ENCODE measurements around the gene FBXL7.

Gene FBXL7

DNA sequence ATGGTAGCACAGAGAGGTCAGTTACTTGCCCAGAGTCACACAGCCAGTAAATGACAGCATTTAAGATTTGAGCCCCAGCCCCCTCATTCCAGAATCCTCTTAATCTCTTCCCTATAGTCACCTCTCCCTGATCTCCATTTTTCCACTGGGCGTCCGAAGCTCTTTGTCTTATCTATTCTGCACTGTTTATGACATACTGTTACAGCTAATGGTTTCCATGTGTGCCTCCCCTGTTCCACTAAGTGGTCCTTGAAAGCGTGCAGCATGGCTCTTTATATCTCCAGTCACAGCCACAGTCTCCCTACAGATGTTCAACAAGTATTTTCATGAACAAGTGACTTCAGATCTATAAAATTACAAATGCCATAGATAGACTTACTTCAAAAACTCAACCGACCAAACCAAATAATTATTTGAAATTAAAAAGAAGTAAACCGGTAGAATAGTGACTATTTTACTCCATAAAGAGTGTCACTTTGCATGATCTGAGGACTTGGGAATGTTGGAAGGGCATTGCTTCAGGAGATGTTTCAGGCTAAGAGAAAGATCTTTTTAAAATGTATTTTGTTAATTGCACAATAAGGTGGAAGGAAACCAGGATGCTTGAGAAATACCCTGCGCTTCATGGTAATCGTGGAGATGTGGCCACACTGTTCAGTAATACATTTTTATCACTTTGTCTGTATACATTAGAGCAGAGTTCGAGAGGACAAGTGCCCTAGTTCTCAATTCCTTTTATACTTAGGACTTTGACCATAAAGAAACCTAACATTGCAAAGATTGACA lies 237.2 kb downstream of the FBXL7 start:
- Histone ChIP-seq H3K4me3 (ENCODE audit: low read length) (no peak overlapping the region), H3K27me3 (ENCODE audit: control insufficient read depth, insufficient read depth, low read length) (no peaks in the 10 kb centered on the region), H3K9me3 (ENCODE audit: control insufficient read depth, low read length) (no peaks in the 10 kb centered on the region), H3K4me1 (ENCODE audit: control insufficient read depth, insufficient read depth, low read length) (no peaks in the 10 kb centered on the region), H3K9ac (ENCODE audit: low read length) (no peak overlapping the region), H3K36me3 (ENCODE audit: control insufficient read depth, insufficient read depth, low read length) (no peaks in the 10 kb centered on the region)

DNA sequence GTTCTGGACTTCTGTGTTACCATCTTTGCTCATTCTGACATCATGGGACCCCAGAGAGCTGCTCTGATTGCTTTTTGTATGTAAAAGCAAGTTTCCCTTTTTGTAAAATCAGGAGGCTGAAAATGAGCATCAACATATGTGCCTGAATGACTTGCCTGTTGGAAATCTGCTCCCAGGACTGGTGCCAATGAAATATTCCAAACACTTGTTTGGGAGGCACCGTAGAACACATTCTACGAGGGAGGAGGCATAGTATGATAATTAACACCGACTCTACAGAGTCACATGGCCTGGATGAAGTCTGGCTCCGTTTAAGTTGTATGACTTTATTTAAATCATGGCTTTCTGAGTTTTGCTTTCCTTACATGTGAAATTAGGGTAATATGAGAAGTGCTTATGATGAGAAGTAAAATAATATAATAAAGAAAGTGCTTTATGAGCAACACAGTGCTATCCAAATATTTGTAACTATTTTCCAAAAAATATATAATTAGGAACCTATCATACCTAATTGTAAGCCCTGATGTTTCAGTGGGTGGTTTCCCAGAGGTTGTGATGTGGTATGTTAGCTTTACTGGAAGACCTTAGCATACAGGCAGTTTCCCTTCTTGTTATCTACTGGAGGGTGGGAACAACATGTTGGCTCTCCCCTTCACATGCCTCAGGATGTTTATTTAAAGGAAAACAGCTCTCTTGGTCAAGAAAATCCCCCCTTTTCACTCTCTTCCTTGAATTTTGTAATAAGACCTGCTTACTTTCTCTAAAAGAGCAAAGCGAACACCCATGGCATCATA lies 238.1 kb downstream of the FBXL7 start:
- no peaks in the 10 kb centered on the region for H3K27me3 ChIP-seq (ENCODE audit: control insufficient read depth, insufficient read depth, low read length)
- H3K4me3 ChIP-seq (ENCODE audit: low read length) = no peak overlapping the region
- H3K9ac ChIP-seq (ENCODE audit: low read length) = no peak overlapping the region
- H3K4me1 ChIP-seq (ENCODE audit: control insufficient read depth, insufficient read depth, low read length) = no peaks in the 10 kb centered on the region
- no peaks in the 10 kb centered on the region for H3K36me3 ChIP-seq (ENCODE audit: control insufficient read depth, insufficient read depth, low read length)
- no peaks in the 10 kb centered on the region for H3K9me3 ChIP-seq (ENCODE audit: control insufficient read depth, low read length)

DNA sequence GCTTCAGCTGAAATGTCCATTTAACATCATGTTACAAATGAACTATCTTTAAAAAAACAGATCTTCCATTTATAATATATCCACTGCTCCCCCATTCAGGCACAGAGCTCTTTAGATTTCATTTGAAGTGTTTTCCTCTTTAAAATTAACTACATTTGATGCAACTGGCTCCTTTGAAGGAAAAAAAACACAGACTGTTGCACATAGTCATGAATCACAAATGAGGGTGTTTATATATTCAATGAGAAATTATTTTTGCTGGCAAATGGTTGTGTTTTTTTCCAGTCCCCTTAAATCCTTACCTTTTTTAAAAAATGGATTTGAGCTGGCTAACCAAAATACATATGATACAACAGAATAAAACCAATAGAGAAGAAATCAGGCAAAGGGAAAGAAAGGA lies 240.4 kb downstream of the FBXL7 start:
- Histone ChIP-seq H3K9ac (ENCODE audit: low read length) (no peak overlapping the region), H3K4me3 (ENCODE audit: low read length) (no peak overlapping the region), H3K9me3 (ENCODE audit: control insufficient read depth, low read length) (no peaks in the 10 kb centered on the region), H3K27me3 (ENCODE audit: control insufficient read depth, insufficient read depth, low read length) (no peaks in the 10 kb centered on the region), H3K36me3 (ENCODE audit: control insufficient read depth, insufficient read depth, low read length) (no peaks in the 10 kb centered on the region), H3K4me1 (ENCODE audit: control insufficient read depth, insufficient read depth, low read length) (no peaks in the 10 kb centered on the region)

DNA sequence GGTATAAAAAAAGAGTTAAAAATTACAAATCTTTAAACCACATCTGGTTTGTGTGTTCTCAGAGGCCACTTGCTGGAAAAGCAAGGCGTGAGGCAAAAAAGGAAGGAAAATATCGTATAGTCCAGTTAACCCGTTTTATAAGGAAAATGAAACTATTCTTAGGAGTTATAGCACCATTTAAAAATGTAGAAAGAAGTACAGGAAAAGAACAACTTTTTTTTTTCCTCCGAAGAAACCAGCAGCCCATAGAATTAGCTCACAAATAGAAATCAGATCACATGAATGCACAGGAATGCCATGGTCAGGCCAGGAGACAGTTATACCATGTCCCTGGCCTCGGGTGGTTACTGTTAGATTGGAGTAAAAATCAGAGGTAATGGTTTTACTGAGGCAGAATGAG lies 241.6 kb downstream of the FBXL7 start:
- Histone ChIP-seq H3K9ac (ENCODE audit: low read length) (no peak overlapping the region), H3K4me1 (ENCODE audit: control insufficient read depth, insufficient read depth, low read length) (no peaks in the 10 kb centered on the region), H3K36me3 (ENCODE audit: control insufficient read depth, insufficient read depth, low read length) (no peaks in the 10 kb centered on the region), H3K27me3 (ENCODE audit: control insufficient read depth, insufficient read depth, low read length) (no peaks in the 10 kb centered on the region), H3K4me3 (ENCODE audit: low read length) (no peak overlapping the region), H3K9me3 (ENCODE audit: control insufficient read depth, low read length) (no peaks in the 10 kb centered on the region)

DNA sequence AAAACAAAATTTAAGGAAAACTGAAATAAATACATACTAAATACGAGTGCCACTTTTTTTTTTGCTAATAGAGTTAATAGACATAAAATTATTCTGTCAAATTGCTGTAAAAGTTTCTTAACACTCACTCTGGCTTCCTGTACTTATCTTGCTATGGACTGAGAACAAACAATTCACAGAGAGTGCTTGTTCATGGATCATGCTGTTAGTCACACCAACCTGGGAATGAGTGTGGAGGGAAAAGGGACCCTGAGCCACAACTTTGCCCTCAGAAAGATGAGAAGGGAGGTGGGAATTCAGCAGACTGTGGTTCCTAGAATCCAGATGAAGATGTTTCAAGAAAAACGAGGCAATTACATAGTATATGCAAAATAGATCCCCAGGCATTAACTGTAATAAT lies 246.9 kb downstream of the FBXL7 start:
- Histone ChIP-seq H3K4me3 (ENCODE audit: low read length) (no peak overlapping the region), H3K9me3 (ENCODE audit: control insufficient read depth, low read length) (no peaks in the 10 kb centered on the region), H3K9ac (ENCODE audit: low read length) (no peak overlapping the region), H3K4me1 (ENCODE audit: control insufficient read depth, insufficient read depth, low read length) (no peaks in the 10 kb centered on the region), H3K36me3 (ENCODE audit: control insufficient read depth, insufficient read depth, low read length) (no peaks in the 10 kb centered on the region), H3K27me3 (ENCODE audit: control insufficient read depth, insufficient read depth, low read length) (no peaks in the 10 kb centered on the region)

DNA sequence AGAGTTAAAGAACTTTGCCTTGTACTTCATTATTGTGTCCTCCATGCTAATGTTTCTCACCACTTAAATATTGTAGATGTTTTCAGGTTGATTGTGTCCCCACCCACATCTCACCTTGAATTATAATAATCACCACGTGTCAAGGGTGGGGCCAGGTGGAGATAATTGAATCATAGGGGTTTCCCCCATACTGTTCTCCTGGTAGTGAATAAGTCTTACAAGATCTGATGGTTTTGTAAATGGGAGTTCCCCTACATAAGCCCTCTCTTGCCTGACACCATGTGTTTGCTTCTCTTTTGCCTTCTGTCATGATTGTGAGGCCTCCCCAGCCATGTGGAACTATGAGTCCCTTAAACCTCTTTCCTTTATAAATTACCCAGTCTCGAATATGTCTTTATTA lies 248.3 kb downstream of the FBXL7 start:
- no peaks in the 10 kb centered on the region for H3K9me3 ChIP-seq (ENCODE audit: control insufficient read depth, low read length)
- no peaks in the 10 kb centered on the region for H3K27me3 ChIP-seq (ENCODE audit: control insufficient read depth, insufficient read depth, low read length)
- no peaks in the 10 kb centered on the region for H3K36me3 ChIP-seq (ENCODE audit: control insufficient read depth, insufficient read depth, low read length)
- no peak overlapping the region for H3K9ac ChIP-seq (ENCODE audit: low read length)
- H3K4me3 ChIP-seq (ENCODE audit: low read length) = no peak overlapping the region
- H3K4me1 ChIP-seq (ENCODE audit: control insufficient read depth, insufficient read depth, low read length) = no peaks in the 10 kb centered on the region

DNA sequence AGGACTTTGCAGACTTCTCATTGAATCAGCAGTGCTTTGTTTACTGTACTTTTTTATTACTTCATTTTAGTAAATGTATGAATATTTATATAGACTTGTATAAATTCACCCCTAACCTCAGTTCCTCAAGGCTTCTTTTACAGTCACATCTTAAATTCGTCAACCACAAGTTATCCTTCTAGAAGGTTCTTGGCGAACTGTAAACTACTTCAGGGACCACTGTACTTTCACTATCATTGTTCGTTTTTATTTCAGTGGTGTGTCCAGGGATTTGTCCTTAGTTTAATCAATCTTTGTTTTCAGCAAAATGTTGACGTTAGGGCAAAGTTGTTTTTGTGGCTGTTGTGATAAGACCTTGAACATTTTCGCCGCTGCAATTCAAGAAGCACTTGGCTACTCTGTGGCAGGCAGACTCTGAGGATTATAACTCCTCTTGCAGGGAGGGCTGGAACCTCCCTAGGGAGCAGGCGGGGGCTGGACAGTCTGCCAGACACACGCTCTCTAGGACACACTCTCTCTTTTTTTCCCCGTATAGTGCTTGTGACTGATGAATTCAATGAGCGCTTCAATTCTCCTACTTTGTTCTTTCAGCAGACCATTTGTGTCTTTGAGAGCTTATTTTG lies 252.8 kb downstream of the FBXL7 start:
- no peak overlapping the region for H3K9ac ChIP-seq (ENCODE audit: low read length)
- H3K4me3 ChIP-seq (ENCODE audit: low read length) = no peak overlapping the region

DNA sequence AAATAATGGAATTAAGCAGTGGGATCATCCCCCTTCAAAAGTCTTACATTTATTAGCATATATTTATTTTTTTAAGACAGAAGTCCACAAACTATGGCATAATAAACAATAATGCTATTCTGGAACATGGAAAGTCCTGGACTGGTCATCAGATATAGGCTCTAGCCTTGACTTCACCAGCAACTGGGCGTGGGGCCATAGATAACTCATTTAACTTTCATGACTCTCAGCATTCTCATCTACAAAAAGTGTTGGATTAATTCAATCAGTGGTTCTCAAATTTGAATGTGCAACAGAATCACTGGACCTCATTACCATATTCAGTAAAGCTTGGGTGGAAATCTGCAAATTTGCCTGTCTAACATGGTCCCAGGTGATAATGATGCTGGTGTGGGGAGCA lies 253.8 kb downstream of the FBXL7 start:
- Histone ChIP-seq H3K9ac (ENCODE audit: low read length) (no peak overlapping the region), H3K9me3 (ENCODE audit: control insufficient read depth, low read length) (no peaks in the 10 kb centered on the region), H3K4me1 (ENCODE audit: control insufficient read depth, insufficient read depth, low read length) (no peaks in the 10 kb centered on the region), H3K4me3 (ENCODE audit: low read length) (no peak overlapping the region), H3K36me3 (ENCODE audit: control insufficient read depth, insufficient read depth, low read length) (no peaks in the 10 kb centered on the region), H3K27me3 (ENCODE audit: control insufficient read depth, insufficient read depth, low read length) (no peaks in the 10 kb centered on the region)

More for the DNA sequence above, 252.8 kb downstream of the FBXL7 start:
- Histone ChIP-seq H3K27me3 (ENCODE audit: control insufficient read depth, insufficient read depth, low read length) (no peaks in the 10 kb centered on the region), H3K36me3 (ENCODE audit: control insufficient read depth, insufficient read depth, low read length) (no peaks in the 10 kb centered on the region), H3K9me3 (ENCODE audit: control insufficient read depth, low read length) (no peaks in the 10 kb centered on the region), H3K4me1 (ENCODE audit: control insufficient read depth, insufficient read depth, low read length) (no peaks in the 10 kb centered on the region)

DNA sequence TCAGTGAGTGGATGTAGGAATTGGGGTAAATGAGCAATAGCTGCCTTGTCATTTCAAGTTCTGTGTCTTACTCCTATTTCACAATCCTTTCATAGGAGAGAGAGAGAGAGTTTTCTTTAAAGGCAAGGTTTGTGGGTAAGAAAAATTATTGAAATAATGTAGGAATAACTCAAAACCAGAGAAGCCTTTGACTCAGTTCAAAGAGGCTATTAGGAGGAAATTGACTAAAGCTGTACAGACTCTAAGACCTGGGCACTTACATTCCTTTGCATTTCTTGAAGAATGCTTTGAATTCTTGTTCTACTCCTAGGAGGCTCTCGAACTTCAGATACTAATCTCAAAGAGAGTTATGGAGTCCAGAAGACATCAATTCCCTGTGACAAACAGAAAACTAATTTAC lies 257.1 kb downstream of the FBXL7 start:
- H3K9me3 ChIP-seq (ENCODE audit: control insufficient read depth, low read length) = no peaks in the 10 kb centered on the region

DNA sequence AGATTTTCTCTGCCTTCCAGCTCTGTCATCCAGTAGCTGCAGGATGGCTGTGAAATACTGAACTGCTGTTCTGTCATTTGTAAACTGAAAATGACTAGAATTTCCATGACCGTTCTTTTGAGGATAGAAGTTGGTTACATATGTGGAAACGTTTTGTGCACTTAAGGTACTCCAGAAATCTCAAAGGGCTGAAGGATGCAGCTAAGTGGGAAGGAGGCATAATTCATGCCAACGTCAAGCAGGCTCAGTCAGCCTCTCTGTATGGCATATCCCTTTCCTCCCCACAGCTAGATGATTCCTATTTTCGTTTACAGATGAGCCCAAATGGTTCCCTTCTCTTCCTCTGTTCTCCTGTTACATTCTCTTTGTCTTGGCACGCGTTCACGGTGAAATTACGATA lies 257.6 kb downstream of the FBXL7 start:
- Histone ChIP-seq H3K9me3 (ENCODE audit: control insufficient read depth, low read length) (no peaks in the 10 kb centered on the region), H3K36me3 (ENCODE audit: control insufficient read depth, insufficient read depth, low read length) (no peaks in the 10 kb centered on the region), H3K9ac (ENCODE audit: low read length) (no peak overlapping the region), H3K4me3 (ENCODE audit: low read length) (no peak overlapping the region), H3K4me1 (ENCODE audit: control insufficient read depth, insufficient read depth, low read length) (no peaks in the 10 kb centered on the region), H3K27me3 (ENCODE audit: control insufficient read depth, insufficient read depth, low read length) (no peaks in the 10 kb centered on the region)

More for the DNA sequence above, 257.1 kb downstream of the FBXL7 start:
- Histone ChIP-seq H3K4me1 (ENCODE audit: control insufficient read depth, insufficient read depth, low read length) (no peaks in the 10 kb centered on the region), H3K36me3 (ENCODE audit: control insufficient read depth, insufficient read depth, low read length) (no peaks in the 10 kb centered on the region), H3K4me3 (ENCODE audit: low read length) (no peak overlapping the region), H3K9ac (ENCODE audit: low read length) (no peak overlapping the region), H3K27me3 (ENCODE audit: control insufficient read depth, insufficient read depth, low read length) (no peaks in the 10 kb centered on the region)

DNA sequence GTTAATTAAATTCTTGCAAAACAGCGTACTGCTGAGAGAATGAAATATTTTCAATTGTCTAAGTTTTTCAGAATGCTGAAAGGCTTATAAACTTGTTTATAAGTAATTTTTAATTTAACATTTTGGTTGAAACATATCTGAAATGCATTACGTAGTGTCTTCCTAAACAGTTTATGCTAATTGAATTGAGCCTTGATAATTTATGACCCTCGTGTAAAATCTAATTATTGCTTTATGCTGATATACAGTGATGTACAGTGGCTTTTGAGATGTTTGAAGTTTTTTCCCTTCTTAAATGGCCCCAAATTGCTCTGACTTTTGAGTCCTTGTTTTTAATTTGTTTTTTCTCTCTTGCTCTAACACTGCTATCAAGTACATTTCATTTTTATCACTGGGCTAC lies 262.7 kb downstream of the FBXL7 start:
- Histone ChIP-seq H3K27me3 (ENCODE audit: control insufficient read depth, insufficient read depth, low read length) (no peaks in the 10 kb centered on the region), H3K9me3 (ENCODE audit: control insufficient read depth, low read length) (no peaks in the 10 kb centered on the region), H3K4me1 (ENCODE audit: control insufficient read depth, insufficient read depth, low read length) (no peaks in the 10 kb centered on the region), H3K4me3 (ENCODE audit: low read length) (no peak overlapping the region), H3K36me3 (ENCODE audit: control insufficient read depth, insufficient read depth, low read length) (no peaks in the 10 kb centered on the region), H3K9ac (ENCODE audit: low read length) (no peak overlapping the region)

DNA sequence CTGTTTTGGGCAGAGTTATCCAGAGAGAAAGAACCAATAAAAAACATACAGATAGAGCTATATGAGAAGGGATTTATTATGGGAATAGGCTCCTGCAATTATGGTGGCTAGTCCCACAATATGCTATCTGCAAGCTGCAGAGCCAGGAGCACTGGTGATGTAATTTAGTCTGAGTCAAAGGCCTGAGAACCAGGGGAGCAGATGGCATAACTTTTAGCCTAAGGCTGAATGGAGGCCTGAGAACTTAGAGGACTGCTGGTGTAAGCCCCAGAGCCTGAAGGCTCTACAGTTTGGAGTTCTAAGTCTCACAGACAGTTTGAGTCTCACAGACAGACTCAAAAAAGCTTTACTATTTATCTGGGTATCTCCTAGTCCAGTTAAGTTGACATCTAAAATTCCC lies 263.8 kb downstream of the FBXL7 start:
- Histone ChIP-seq H3K9me3 (ENCODE audit: control insufficient read depth, low read length) (no peaks in the 10 kb centered on the region), H3K36me3 (ENCODE audit: control insufficient read depth, insufficient read depth, low read length) (no peaks in the 10 kb centered on the region), H3K27me3 (ENCODE audit: control insufficient read depth, insufficient read depth, low read length) (no peaks in the 10 kb centered on the region), H3K4me1 (ENCODE audit: control insufficient read depth, insufficient read depth, low read length) (no peaks in the 10 kb centered on the region), H3K9ac (ENCODE audit: low read length) (no peak overlapping the region), H3K4me3 (ENCODE audit: low read length) (no peak overlapping the region)
